H1 (cell line): ENCODE measurements around the gene ZNF516. TPM values are rescaled to one million over a fixed set of nuclear protein-coding genes. Genes with fewer than 3 reads are reported as not detected.

Experiments
- CTCF ChIA-PET: fragments of 300-600 bp; sonication (Branson Sonifier 250); formaldehyde crosslinking; loops from one replicate; lab custom pipeline; 2021; ENCODE audit not compliant: partially characterized antibody; lab: Charles Lee
- POLR2A ChIA-PET: fragments of 300-600 bp; sonication (Branson Sonifier 250); formaldehyde crosslinking; loops from one replicate; lab custom pipeline; 2021; ENCODE audit warnings: inconsistent platforms; ENCODE audit not compliant: partially characterized antibody; lab: Charles Lee
- DNase-seq, 2 experiments: peaks; one replicate each; pipeline versions ENCODE4 v3.0.0 to v3.0.0-alpha.2; 2010 to 2022; ENCODE audit warnings: low spot score in 2 of 2, low read depth in 1 of 2, mixed read lengths in 1 of 2
- FAIRE-seq: peaks from 2 replicates; lab custom pipeline; 2011; peaks lifted over from hg19 to GRCh38; lab: Jason Lieb, UNC
- H2AFZ ChIP-seq: 2 replicates; pipeline ENCODE4 v1.8.1; 2012; ENCODE audit warnings: low read length, inconsistent platforms
- H2AK5ac ChIP-seq: 2 replicates; pipeline ENCODE4 v1.6.1; 2013; ENCODE audit warnings: low read depth, low read length
- H2BK120ac ChIP-seq: replicated peaks from 2 replicates; pipeline ENCODE3; 2013; ENCODE audit warnings: low read depth, low read length, inconsistent platforms
- H2BK12ac ChIP-seq: 2 replicates; pipeline ENCODE4 v1.6.1; 2013; ENCODE audit warnings: low read depth, low read length
- H2BK15ac ChIP-seq: 2 replicates; pipeline ENCODE4 v1.6.1; 2013; ENCODE audit warnings: low read length
- H2BK20ac ChIP-seq: 2 replicates; pipeline ENCODE4 v1.6.1; 2013; ENCODE audit warnings: low read length
- H2BK5ac ChIP-seq: 2 replicates; pipeline ENCODE4 v1.6.1; 2013; ENCODE audit warnings: low read depth, low read length
- H3K14ac ChIP-seq: 2 replicates; pipeline ENCODE4 v1.6.1; 2013; ENCODE audit warnings: inconsistent platforms; ENCODE audit not compliant: insufficient read length
- H3K18ac ChIP-seq: 2 replicates; pipeline ENCODE4 v1.6.1; 2013; ENCODE audit warnings: low read length; ENCODE audit errors: extremely low read depth
- H3K23ac ChIP-seq: 2 replicates; pipeline ENCODE4 v1.6.1; 2013; ENCODE audit warnings: inconsistent platforms; ENCODE audit not compliant: insufficient read length
- H3K23me2 ChIP-seq: 2 replicates; pipeline ENCODE4 v1.6.1; 2013; ENCODE audit warnings: low read depth, low read length
- H3K27ac ChIP-seq: 2 replicates; pipeline ENCODE4 v1.6.1; 2011; ENCODE audit warnings: low read depth, low read length, inconsistent platforms
- H3K27me3 ChIP-seq, 4 experiments: replicated peaks in 1 of 4; 1 replicate in 1 of 4; 2 replicates in 3 of 4; pipeline versions ENCODE4 v1.6.1 to v1.8.1; 2011 to 2013; ENCODE audit warnings: low read length in 3 of 4, mild to moderate bottlenecking in 3 of 4, inconsistent platforms in 2 of 4, mixed read lengths in 2 of 4, moderate library complexity in 1 of 4; ENCODE audit not compliant: control insufficient read depth in 3 of 4, insufficient read depth in 3 of 4; ENCODE audit errors: extremely low read depth in 1 of 4
- H3K36me3 ChIP-seq, 4 experiments: 2 replicates each; pipeline versions ENCODE4 v1.6.1 to v1.8.1; 2011 to 2013; ENCODE audit warnings: mild to moderate bottlenecking in 4 of 4, low read length in 3 of 4, moderate library complexity in 2 of 4, control low read depth in 1 of 4, inconsistent platforms in 1 of 4; ENCODE audit not compliant: insufficient read depth in 4 of 4, control insufficient read depth in 2 of 4
- H3K4ac ChIP-seq: replicated peaks from 2 replicates; pipeline ENCODE3; 2013; ENCODE audit warnings: low read length, low read depth, mixed read lengths, inconsistent platforms; ENCODE audit not compliant: insufficient read length
- H3K4me1 ChIP-seq, 4 experiments: replicated peaks in 1 of 4; 1 replicate in 1 of 4; 2 replicates in 3 of 4; pipeline versions ENCODE4 v1.6.1 to v1.8.1; 2011 to 2013; ENCODE audit warnings: low read length in 3 of 4, inconsistent platforms in 2 of 4, mixed read lengths in 1 of 4; ENCODE audit not compliant: insufficient read depth in 4 of 4, control insufficient read depth in 3 of 4
- H3K4me2 ChIP-seq, 2 experiments: 2 replicates each; pipeline versions ENCODE4 v1.6.1 to v1.8.1; 2011 to 2013; ENCODE audit warnings: low read depth in 2 of 2, low read length in 2 of 2, control low read depth in 1 of 2, inconsistent platforms in 1 of 2, mild to moderate bottlenecking in 1 of 2; ENCODE audit not compliant: insufficient read depth in 1 of 2
- H3K4me3 ChIP-seq, 4 experiments: fragments of 200-600, 300-600 bp in 1 of 4; sonication (generic), shearing (Covaris generic), sonication (Bioruptor Twin) in 1 of 4; 2 replicates each; pipeline versions ENCODE4 v1.5.1 to v1.8.1; 2011 to 2016; ENCODE audit warnings: low read length in 4 of 4, low read depth in 3 of 4, control low read depth in 2 of 4, inconsistent platforms in 2 of 4, mild to moderate bottlenecking in 2 of 4, mixed read lengths in 1 of 4, moderate library complexity in 1 of 4; ENCODE audit not compliant: insufficient read depth in 2 of 4; ENCODE audit errors: extremely low read depth in 1 of 4
- H3K56ac ChIP-seq: replicated peaks from 2 replicates; pipeline ENCODE3; 2013; ENCODE audit warnings: low read depth, mild to moderate bottlenecking, mixed read lengths, low read length, inconsistent platforms; ENCODE audit not compliant: insufficient read length
- H3K79me1 ChIP-seq: 2 replicates; pipeline ENCODE4 v1.6.1; 2013; ENCODE audit warnings: low read depth, low read length, control low read depth
- H3K79me2 ChIP-seq, 2 experiments: 2 replicates each; pipeline versions ENCODE4 v1.6.1 to v1.8.1; 2012 to 2013; ENCODE audit warnings: low read length in 2 of 2, mild to moderate bottlenecking in 2 of 2, inconsistent platforms in 1 of 2; ENCODE audit not compliant: insufficient read depth in 2 of 2, control insufficient read depth in 1 of 2
- H3K9ac ChIP-seq, 4 experiments: replicated peaks in 1 of 4; 1 replicate in 1 of 4; 2 replicates in 3 of 4; pipeline versions ENCODE4 v1.6.1 to v1.8.1; 2011 to 2013; ENCODE audit warnings: low read depth in 3 of 4, low read length in 3 of 4, control low read depth in 2 of 4, mild to moderate bottlenecking in 2 of 4, moderate library complexity in 2 of 4, inconsistent platforms in 1 of 4; ENCODE audit errors: extremely low read depth in 1 of 4
- H3K9me3 ChIP-seq, 2 experiments: 2 replicates each; pipeline versions ENCODE4 v1.6.1 to v1.8.1; 2012 to 2013; ENCODE audit warnings: mild to moderate bottlenecking in 2 of 2, moderate library complexity in 2 of 2, control low read depth in 1 of 2, inconsistent platforms in 1 of 2, low read depth in 1 of 2, low read length in 1 of 2, mixed read lengths in 1 of 2; ENCODE audit not compliant: insufficient read depth in 2 of 2
- H4K20me1 ChIP-seq, 2 experiments: replicated peaks in 1 of 2; 2 replicates each; pipeline versions ENCODE3 to v1.8.1; 2011 to 2013; ENCODE audit warnings: inconsistent platforms in 2 of 2, low read length in 2 of 2, mild to moderate bottlenecking in 1 of 2; ENCODE audit not compliant: insufficient read depth in 2 of 2, control insufficient read depth in 1 of 2
- H4K5ac ChIP-seq: 2 replicates; pipeline ENCODE4 v1.6.1; 2013; ENCODE audit warnings: low read length, low read depth, mixed read lengths, inconsistent platforms; ENCODE audit not compliant: insufficient read length
- H4K8ac ChIP-seq: 2 replicates; pipeline ENCODE4 v1.8.0; 2013; ENCODE audit warnings: mild to moderate bottlenecking, moderate library complexity, low read length, inconsistent platforms; ENCODE audit not compliant: insufficient read depth; ENCODE audit errors: extremely low read depth
- H4K91ac ChIP-seq: replicated peaks from 2 replicates; pipeline ENCODE3; 2013; ENCODE audit warnings: low read length, mixed read lengths, inconsistent platforms; ENCODE audit not compliant: insufficient read length
- KDM5A ChIP-seq: fragments of 200-600 bp; IDR thresholded peaks from 2 replicates; pipeline ENCODE4 v1.7.1; 2012; ENCODE audit warnings: mild to moderate bottlenecking, low read length, inconsistent platforms, mixed read lengths
- MAFK ChIP-seq: IDR thresholded peaks from 2 replicates; pipeline ENCODE4 v1.6.1; 2012; ENCODE audit warnings: low read depth, mild to moderate bottlenecking, improper control_type of control experiment, low read length
- WGBS, 2 experiments: shearing (Covaris generic) in 1 of 2; methylation state at CpG; one replicate each; pipeline versions ENCODE4 v1.1.6 to v1.1.7; 2013 to 2015; ENCODE audit warnings: low lambda C conversion rate in 2 of 2, mixed read lengths in 2 of 2, inconsistent platforms in 1 of 2, low coverage in 1 of 2, missing lambda C conversion rate in 1 of 2; ENCODE audit not compliant: insufficient replicate concordance in 2 of 2, insufficient coverage in 1 of 2, insufficient read length in 1 of 2; ENCODE audit errors: extremely low coverage in 1 of 2, missing lambda C conversion rate in 1 of 2; 5-methylcytosine and 5-hydroxymethylcytosine counted together
- polyA plus RNA-seq, 7 experiments: library from polyadenylated mRNA; depleted of rRNA in 3 of 7; stranded (reverse) in 5 of 7; unstranded in 2 of 7; fragments of >200 nt in 5 of 7; fragments of 200-250 nt in 2 of 7; gene quantifications; 1 replicate in 5 of 7; 2 replicates in 1 of 7; 4 replicates in 1 of 7; pipeline versions ENCODE4 v1.2.1 to v1.2.3, GENCODE V29; 2011 to 2013; ENCODE audit warnings: missing spikeins in 2 of 7, mixed read lengths in 2 of 7
- total RNA-seq: library from RNA; stranded (reverse); fragmentation: NEBNext Ultra II Directional; extraction: Animal tissue kit (Norgen Biotek cat#: 25700); gene quantifications from 2 replicates; pipeline ENCODE4 v1.2.1, GENCODE V29; 2021

ZNF516 gene
- total and polyA plus RNA-seq, 2 of the 8 experiments (the other 6 are each of a cell fraction or from before 2014, with no cell fraction given): 7.3 to 17.0 TPM

- Histone ChIP-seq H2BK120ac (no peak overlapping the region), H3K27me3 (no peaks in the 10 kb centered on the region), H3K4me3 (no peak overlapping the region), H4K5ac (no peak overlapping the region), H3K79me2 (no peaks in the 10 kb centered on the region), H4K20me1 (no peaks in the 10 kb centered on the region), H2AFZ (no peak overlapping the region), H3K4ac (no peak overlapping the region), H2BK15ac (no peak overlapping the region), H3K36me3 (peaks cover 0 to 8% (median 2%) of the 10 kb centered on the region in 4 experiments; a peak in 3 of 8 replicates), H3K27ac (no peak overlapping the region), H2BK12ac (no peak overlapping the region), H3K23ac (no peak overlapping the region), H3K9ac (no peak overlapping the region), H2AK5ac (no peak overlapping the region), H3K9me3 (no peaks in the 10 kb centered on the region), H3K14ac (no peak overlapping the region), H3K18ac (no peak overlapping the region), H3K4me1 (peaks cover 0 to 5% (median 2%) of the 10 kb centered on the region in 4 experiments; a peak in 4 of 7 replicates), H3K23me2 (no peaks in the 10 kb centered on the region), H3K79me1 (no peaks in the 10 kb centered on the region), H2BK5ac (no peak overlapping the region), H3K4me2 (no peak overlapping the region), H4K91ac (no peak overlapping the region), H3K56ac (no peak overlapping the region), H4K8ac (no peak overlapping the region), H2BK20ac (no peak overlapping the region)
- WGBS, 2 experiments: 88% methylated on average over 1 of the region's 3 CpGs; no CpG with 5 or more reads in 1 of the 2 experiments
- CTCF ChIA-PET: no interaction called here
- DNase-seq: no peak
- POLR2A ChIA-PET: no interaction called here
- no peak for FAIRE-seq
- TF ChIP-seq KDM5A: no peak
- no peak for TF ChIP-seq MAFK
Observed at GRCh38 chr18:76377359-76377756, 117.7 kb downstream of the ZNF516 start.
